ENCODE data around the gene LDLRAD4.

LDLRAD4 gene

GRCh38 chr18:13434854-13435253, 216.3 kb downstream of the LDLRAD4 start:
- Histone ChIP-seq H3K9ac (ENCODE audit: low read length) (no peak overlapping the region), H3K4me2 (ENCODE audit: low read depth, low read length, poor library complexity, severe bottlenecking) (no peak overlapping the region), H3K9me2 (replicated peaks; ENCODE audit: insufficient read depth, low read length) (no peaks in the 10 kb centered on the region), H3K27ac (ENCODE audit: low read depth, low read length) (no peak overlapping the region), H3K9me3 (ENCODE audit: insufficient read depth, low read length) (no peaks in the 10 kb centered on the region), H3K36me3 (ENCODE audit: low read length) (no peaks in the 10 kb centered on the region), H3K27me3 (ENCODE audit: low read length) (no peaks in the 10 kb centered on the region; the same call in 1 of the 2 replicates), H2AFZ (ENCODE audit: low read depth, low read length, severe bottlenecking) (no peak overlapping the region), H3K79me2 (ENCODE audit: insufficient read depth, low read length) (no peaks in the 10 kb centered on the region), H3F3A (ENCODE audit: insufficient read depth) (no peaks in the 10 kb centered on the region), H3K4me3 (ENCODE audit: insufficient read depth, low read length, poor library complexity, severe bottlenecking) (no peak overlapping the region), H4K20me1 (ENCODE audit: low read depth, low read length) (no peaks in the 10 kb centered on the region)
- TF ChIP-seq EZH2phosphoT487 (conservative IDR thresholded peaks at IDR 0.05; ENCODE audit: low read length) (no peak), CTCF (IDR thresholded peaks at IDR 0.05; ENCODE audit: insufficient read depth, low read length, poor library complexity, severe bottlenecking) (no peak)

GRCh38 chr18:13435586-13436333, 217.2 kb downstream of the LDLRAD4 start:
- no peaks in the 10 kb centered on the region for H3K9me3 ChIP-seq (ENCODE audit: insufficient read depth, low read length)

GRCh38 chr18:13436576-13436975, 218.0 kb downstream of the LDLRAD4 start:
- Histone ChIP-seq H2AFZ (ENCODE audit: low read depth, low read length, severe bottlenecking) (no peak overlapping the region), H3K27me3 (ENCODE audit: low read length) (no peaks in the 10 kb centered on the region), H3K27ac (ENCODE audit: low read depth, low read length) (no peak overlapping the region), H4K20me1 (ENCODE audit: low read depth, low read length) (no peaks in the 10 kb centered on the region), H3K36me3 (ENCODE audit: low read length) (no peaks in the 10 kb centered on the region), H3K4me2 (ENCODE audit: low read depth, low read length, poor library complexity, severe bottlenecking) (no peak overlapping the region), H3K9me3 (ENCODE audit: insufficient read depth, low read length) (no peaks in the 10 kb centered on the region), H3K79me2 (ENCODE audit: insufficient read depth, low read length) (no peaks in the 10 kb centered on the region), H3K4me3 (ENCODE audit: insufficient read depth, low read length, poor library complexity, severe bottlenecking) (no peak overlapping the region), H3K9me2 (replicated peaks; ENCODE audit: insufficient read depth, low read length) (no peaks in the 10 kb centered on the region), H3K9ac (ENCODE audit: low read length) (no peak overlapping the region), H3F3A (ENCODE audit: insufficient read depth) (no peaks in the 10 kb centered on the region)
- no peak for TF ChIP-seq CTCF (IDR thresholded peaks at IDR 0.05; ENCODE audit: insufficient read depth, low read length, poor library complexity, severe bottlenecking)
- no peak for TF ChIP-seq EZH2phosphoT487 (conservative IDR thresholded peaks at IDR 0.05; ENCODE audit: low read length)

More at GRCh38 chr18:13435586-13436333, 217.2 kb downstream of the LDLRAD4 start:
- Histone ChIP-seq H4K20me1 (ENCODE audit: low read depth, low read length) (no peaks in the 10 kb centered on the region), H2AFZ (ENCODE audit: low read depth, low read length, severe bottlenecking) (no peak overlapping the region), H3K27ac (ENCODE audit: low read depth, low read length) (no peak overlapping the region), H3K4me2 (ENCODE audit: low read depth, low read length, poor library complexity, severe bottlenecking) (no peak overlapping the region), H3K9me2 (replicated peaks; ENCODE audit: insufficient read depth, low read length) (no peaks in the 10 kb centered on the region), H3K79me2 (ENCODE audit: insufficient read depth, low read length) (no peaks in the 10 kb centered on the region), H3K4me3 (ENCODE audit: insufficient read depth, low read length, poor library complexity, severe bottlenecking) (no peak overlapping the region), H3K9ac (ENCODE audit: low read length) (no peak overlapping the region), H3F3A (ENCODE audit: insufficient read depth) (no peaks in the 10 kb centered on the region), H3K27me3 (ENCODE audit: low read length) (no peaks in the 10 kb centered on the region; the same call in 1 of the 2 replicates), H3K36me3 (ENCODE audit: low read length) (no peaks in the 10 kb centered on the region)
- no peak for TF ChIP-seq CTCF (IDR thresholded peaks at IDR 0.05; ENCODE audit: insufficient read depth, low read length, poor library complexity, severe bottlenecking)
- no peak for TF ChIP-seq EZH2phosphoT487 (conservative IDR thresholded peaks at IDR 0.05; ENCODE audit: low read length)

Data from SU-DHL-6 (cell line).